MCF 10A (cell line): ENCODE data around the gene BRICD5. TPM values are rescaled to one million over a fixed set of nuclear protein-coding genes. Genes with fewer than 3 reads are reported as not detected.
A peak's percentile ranks its signal among the peaks of the same experiment; 100 is the strongest.

Experiments used
- BruUV-seq: library from RNA; stranded (reverse); fragments of 400-500 nt; replicated peaks from 2 replicates; lab custom pipeline; 2021; lab: Mats Ljungman, UMichigan
- CTCF ChIA-PET: fragments of 300-600 bp; sonication (Branson Sonifier 250); formaldehyde crosslinking; extraction: SDS; loops from one replicate; lab custom pipeline; 2021; ENCODE audit warnings: antibody characterized with exemption, inconsistent platforms; lab: Yijun Ruan, JAX
- POLR2A ChIA-PET: fragments of 300-600, 350-650 bp; sonication (Branson Sonifier 250); formaldehyde crosslinking; extraction: SDS; loops from one replicate; lab custom pipeline; 2020; ENCODE audit warnings: antibody characterized with exemption, inconsistent platforms; lab: Yijun Ruan, JAX
- DNase-seq: peaks from one replicate; pipeline ENCODE4 v3.0.0-alpha.2; 2018; ENCODE audit not compliant: unreplicated experiment
- H3K27ac Mint-ChIP-seq: one replicate; pipeline ENCODE4 v1.8.0; 2022; ENCODE audit warnings: mild to moderate bottlenecking, low read depth, mixed read lengths; ENCODE audit not compliant: unreplicated experiment
- H3K27me3 Mint-ChIP-seq: one replicate; pipeline ENCODE4 v1.8.0; 2022; ENCODE audit warnings: mixed read lengths; ENCODE audit not compliant: insufficient read depth, unreplicated experiment
- H3K36me3 Mint-ChIP-seq: one replicate; pipeline ENCODE4 v1.8.0; 2022; ENCODE audit warnings: mild to moderate bottlenecking, moderate library complexity, mixed read lengths; ENCODE audit not compliant: insufficient read depth, unreplicated experiment
- H3K4me1 Mint-ChIP-seq: one replicate; pipeline ENCODE4 v1.8.0; 2022; ENCODE audit warnings: mixed read lengths; ENCODE audit not compliant: insufficient read depth, unreplicated experiment
- H3K4me3 Mint-ChIP-seq: one replicate; pipeline ENCODE4 v1.8.0; 2022; ENCODE audit warnings: mild to moderate bottlenecking, moderate library complexity, mixed read lengths; ENCODE audit not compliant: unreplicated experiment
- H3K9me3 Mint-ChIP-seq: one replicate; pipeline ENCODE4 v1.8.0; 2022; ENCODE audit warnings: mixed read lengths; ENCODE audit not compliant: unreplicated experiment
- CTCF ChIP-seq: fragments of 200-600 bp; IDR thresholded peaks from one replicate; pipeline ENCODE4 v1.8.0; 2022; ENCODE audit warnings: antibody characterized with exemption, mild to moderate bottlenecking; ENCODE audit not compliant: unreplicated experiment
- intact Hi-C: fragments of 100-400 bp; cut with micrococcal nuclease; formaldehyde crosslinking; loops from 2 replicates; pipeline ENCODE4 v1.14.1; 2022
- total RNA-seq: library from RNA; stranded (reverse); gene quantifications from 2 replicates; pipeline ENCODE4 v1.2.3, GENCODE V29; 2022

Gene BRICD5
- total RNA-seq, 1 experiment from 2014 or later = 4.6 TPM

GRCh38 chr16:2210009-2210332, 692 bp downstream of the BRICD5 start:
- Mint-ChIP-seq H3K9me3 (no peaks in the 10 kb centered on the region), H3K4me3 (no peak overlapping the region), H3K27me3 (no peaks in the 10 kb centered on the region), H3K36me3 (peaks cover 44% of the 10 kb centered on the region), H3K4me1 (peaks cover 27% of the 10 kb centered on the region), H3K27ac (no peak overlapping the region)
- POLR2A ChIA-PET = interaction anchor here (1.7 kb wide), 1 partner anchor 55 kb away, joined by 6 read pairs; the partner anchor contains the start of gene TRAF7
- CTCF ChIA-PET = interaction anchor here (0.7 to 1.4 kb wide), 2 partner anchors 49 to 948 kb away, joined by 3 to 6 read pairs; no protein-coding TSS in a partner anchor
- BruUV-seq = no TSS peak
- no peak for DNase-seq
- TF ChIP-seq CTCF = no peak
- intact Hi-C loops = loop anchor here (5.0 kb wide), 1 partner anchor 58 kb away; no protein-coding TSS in a partner anchor

- no peak for TF ChIP-seq CTCF
- Mint-ChIP-seq H3K9me3 (no peaks in the 10 kb centered on the region), H3K4me3 (no peak overlapping the region), H3K27me3 (no peaks in the 10 kb centered on the region), H3K36me3 (peaks cover 44% of the 10 kb centered on the region), H3K4me1 (peaks cover 31% of the 10 kb centered on the region), H3K27ac (no peak overlapping the region)
- POLR2A ChIA-PET = no interaction called here
- BruUV-seq = no TSS peak
- CTCF ChIA-PET = interaction anchor here (0.7 to 1.4 kb wide), 4 partner anchors 15 to 949 kb away, joined by 3 to 6 read pairs (median 4); no protein-coding TSS in a partner anchor
- intact Hi-C loops = loop anchor here (5.0 kb wide), 1 partner anchor 57 kb away; no protein-coding TSS in a partner anchor
- DNase-seq = no peak
Observed at GRCh38 chr16:2209258-2210008, 1.2 kb downstream of the BRICD5 start.

GRCh38 chr16:2208772-2209171, 1.9 kb downstream of the BRICD5 start:
- ChIA-PET POLR2A (interaction anchor here (0.6 to 1.0 kb wide), 2 partner anchors 54 to 322 kb away, joined by 3 read pairs; partner anchors contain the start of gene CEMP1), CTCF (interaction anchor here (0.9 to 1.4 kb wide), 3 partner anchors 14 to 61 kb away, joined by 3 to 6 read pairs (median 4); no protein-coding TSS in a partner anchor)
- no peak overlapping the region for H3K27ac Mint-ChIP-seq
- no peak overlapping the region for H3K4me3 Mint-ChIP-seq
- peaks cover 44% of the 10 kb centered on the region for H3K36me3 Mint-ChIP-seq
- BruUV-seq = TSS peak; percentile 13
- H3K9me3 Mint-ChIP-seq = no peaks in the 10 kb centered on the region
- H3K27me3 Mint-ChIP-seq = no peaks in the 10 kb centered on the region
- intact Hi-C loops = no loop called here
- DNase-seq = no peak
- peaks cover 33% of the 10 kb centered on the region for H3K4me1 Mint-ChIP-seq
- TF ChIP-seq CTCF = no peak

GRCh38 chr16:2208308-2208707, 2.4 kb downstream of the BRICD5 start:
- no peak overlapping the region for H3K4me3 Mint-ChIP-seq
- no TSS peak for BruUV-seq
- H3K9me3 Mint-ChIP-seq = no peaks in the 10 kb centered on the region
- intact Hi-C loops = no loop called here
- POLR2A ChIA-PET = interaction anchor here (0.6 to 1.0 kb wide), 2 partner anchors 53 to 323 kb away, joined by 3 read pairs; partner anchors contain the start of gene CEMP1
- no peaks in the 10 kb centered on the region for H3K27me3 Mint-ChIP-seq
- no peak overlapping the region for H3K27ac Mint-ChIP-seq
- DNase-seq = no peak
- H3K36me3 Mint-ChIP-seq = peaks cover 44% of the 10 kb centered on the region
- CTCF ChIA-PET = interaction anchor here (0.7 to 1.0 kb wide), 3 partner anchors 14 to 83 kb away, joined by 3 to 4 read pairs (median 3); no protein-coding TSS in a partner anchor
- TF ChIP-seq CTCF = no peak
- H3K4me1 Mint-ChIP-seq = peaks cover 31% of the 10 kb centered on the region
